Body of pancreas (tissue), 4 donors: ENCODE results near the gene CACYBP. TPM values are rescaled to one million over a fixed set of nuclear protein-coding genes. Genes with fewer than 3 reads are reported as not detected.
A peak's percentile ranks its signal among the peaks of the same experiment; 100 is the strongest.

Source experiments
- ATAC-seq: fragments of 150-250 bp; one replicate; pipeline ENCODE4 v1.9.1; 2016
- DNase-seq, 4 donors: peaks; one replicate each; pipeline ENCODE4 v3.0.0-alpha.2; 2019
- H3K27ac ChIP-seq, 4 donors: fragments of 200-600 bp; sonication (generic); 1 replicate in 3 of 4; 2 replicates in 1 of 4; pipeline versions ENCODE4 v1.5.1 to v1.6.1; 2016 to 2019; ENCODE audit warnings: mild to moderate bottlenecking in 1 of 4, mixed read lengths in 1 of 4, moderate library complexity in 1 of 4
- H3K27me3 ChIP-seq, 2 donors: fragments of 200-600 bp; sonication (generic); one replicate each; pipeline ENCODE4 v1.6.0; 2016; ENCODE audit warnings: mild to moderate bottlenecking in 1 of 2
- H3K36me3 ChIP-seq, 2 donors: fragments of 200-600 bp; sonication (generic); replicated peaks in 1 of 2; 2 replicates each; pipeline ENCODE4 v1.5.1; 2016; ENCODE audit warnings: low read depth in 2 of 2; ENCODE audit not compliant: insufficient read depth in 1 of 2
- H3K4me1 ChIP-seq: fragments of 200-600 bp; sonication (generic); one replicate; pipeline ENCODE4 v1.6.0; 2016
- H3K4me3 ChIP-seq, 2 donors: fragments of 200-600 bp; sonication (generic); 1 replicate in 1 of 2; 2 replicates in 1 of 2; pipeline ENCODE4 v1.5.1; 2016 to 2019
- H3K9me3 ChIP-seq, 3 donors: fragments of 200-600 bp; sonication (generic); 1 replicate in 2 of 3; 2 replicates in 1 of 3; pipeline ENCODE4 v1.5.1; 2016
- POLR2A ChIP-seq, 3 donors: fragments of 450-650 bp; IDR thresholded peaks; one replicate each; pipeline ENCODE4 v1.6.1; 2016; ENCODE audit warnings: antibody characterized with exemption in 3 of 3, mild to moderate bottlenecking in 2 of 3
- WGBS, 2 donors: methylation state at CpG; one replicate each; pipeline ENCODE4 v1.1.5; 2017; 5-methylcytosine and 5-hydroxymethylcytosine counted together
- intact Hi-C: fragments of 100-400 bp; cut with DNase I; formaldehyde crosslinking; loops from one replicate; pipeline ENCODE4 v1.15.1; 2023
- total RNA-seq, 2 donors: library from RNA; depleted of rRNA; stranded (reverse); fragments of >200 nt; gene quantifications; one replicate each; pipeline ENCODE4 v1.1.0, GENCODE V29; 2016
- TF ChIP-seq, protein P1 (sequence below), 7 experiments: fragments of 450-650 bp in 4 of 7; fragments of 200-600 bp in 3 of 7; sonication (generic) in 3 of 7; IDR thresholded peaks; one replicate each; pipeline ENCODE4 v1.5.1; 2016 to 2019; ENCODE audit warnings: antibody characterized with exemption in 7 of 7

CACYBP gene
- total RNA-seq, 2 donors from 2014 or later: 43.5 to 86.9 TPM

DNA sequence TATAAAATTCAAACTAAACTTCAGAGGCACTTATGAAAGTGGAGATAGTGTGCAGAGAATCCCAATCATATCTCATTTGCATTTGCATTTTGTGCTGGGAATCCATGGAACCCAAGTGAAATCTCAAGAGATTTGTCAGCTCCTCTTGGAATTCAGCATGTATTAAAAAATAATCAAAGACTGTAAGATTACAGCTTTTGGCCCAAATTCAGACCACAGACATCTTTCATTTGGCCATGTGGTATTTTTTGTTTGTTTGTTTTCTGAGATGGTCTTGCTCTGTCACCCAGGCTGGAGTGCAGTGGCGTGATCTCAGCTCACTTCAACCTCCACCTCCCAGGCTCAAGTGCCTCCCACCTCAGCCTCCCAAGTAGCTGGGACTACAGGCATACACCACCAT is 3.8 kb upstream of the CACYBP start:
- no peak overlapping the region for H3K27ac ChIP-seq
- no peaks in the 10 kb centered on the region for H3K9me3 ChIP-seq
- H3K27me3 ChIP-seq: no peaks in the 10 kb centered on the region
- DNase-seq (no peak), ATAC-seq (no peak)
- TF ChIP-seq, protein P1, sequence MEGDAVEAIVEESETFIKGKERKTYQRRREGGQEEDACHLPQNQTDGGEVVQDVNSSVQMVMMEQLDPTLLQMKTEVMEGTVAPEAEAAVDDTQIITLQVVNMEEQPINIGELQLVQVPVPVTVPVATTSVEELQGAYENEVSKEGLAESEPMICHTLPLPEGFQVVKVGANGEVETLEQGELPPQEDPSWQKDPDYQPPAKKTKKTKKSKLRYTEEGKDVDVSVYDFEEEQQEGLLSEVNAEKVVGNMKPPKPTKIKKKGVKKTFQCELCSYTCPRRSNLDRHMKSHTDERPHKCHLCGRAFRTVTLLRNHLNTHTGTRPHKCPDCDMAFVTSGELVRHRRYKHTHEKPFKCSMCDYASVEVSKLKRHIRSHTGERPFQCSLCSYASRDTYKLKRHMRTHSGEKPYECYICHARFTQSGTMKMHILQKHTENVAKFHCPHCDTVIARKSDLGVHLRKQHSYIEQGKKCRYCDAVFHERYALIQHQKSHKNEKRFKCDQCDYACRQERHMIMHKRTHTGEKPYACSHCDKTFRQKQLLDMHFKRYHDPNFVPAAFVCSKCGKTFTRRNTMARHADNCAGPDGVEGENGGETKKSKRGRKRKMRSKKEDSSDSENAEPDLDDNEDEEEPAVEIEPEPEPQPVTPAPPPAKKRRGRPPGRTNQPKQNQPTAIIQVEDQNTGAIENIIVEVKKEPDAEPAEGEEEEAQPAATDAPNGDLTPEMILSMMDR (IDR thresholded peaks at IDR 0.05): no peak
- TF ChIP-seq POLR2A (IDR thresholded peaks at IDR 0.05): no peak
- H3K36me3 ChIP-seq: peaks cover 0 to 2% of the 10 kb centered on the region in 2 donors
- no peak overlapping the region for H3K4me3 ChIP-seq
- peaks cover 15% of the 10 kb centered on the region for H3K4me1 ChIP-seq
- 88 to 100% methylated on average over 1 of the region's 1 CpG for WGBS, 2 donors
- intact Hi-C loops: no loop called here

DNA sequence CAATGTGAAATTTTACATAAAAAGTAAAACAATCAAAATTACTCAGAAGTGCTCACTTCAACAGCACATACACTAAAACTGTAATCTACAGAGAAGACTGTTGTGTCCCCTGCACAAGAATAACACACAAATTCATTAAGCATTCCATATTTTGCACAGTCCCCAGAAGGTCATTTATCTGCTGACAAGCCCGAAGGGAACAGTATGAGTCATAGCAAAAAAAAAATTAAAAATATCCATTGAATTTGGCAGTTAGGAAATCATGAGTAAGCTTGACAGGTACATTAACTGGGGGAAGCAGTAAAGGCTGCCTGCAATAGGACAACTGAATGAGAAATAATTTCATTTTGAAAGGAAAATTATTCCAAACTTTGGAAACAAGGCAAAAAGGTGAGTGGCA is 3.3 kb upstream of the CACYBP start:
- 0 to 3% methylated on average over 1 of the region's 1 CpG for WGBS, 2 donors
- DNase-seq (no peak), ATAC-seq (no peak)
- no peaks in the 10 kb centered on the region for H3K9me3 ChIP-seq
- no peak for TF ChIP-seq POLR2A (IDR thresholded peaks at IDR 0.05)
- TF ChIP-seq, protein P1 (IDR thresholded peaks at IDR 0.05): no peak
- intact Hi-C loops: no loop called here
- no peak overlapping the region for H3K4me3 ChIP-seq
- peaks cover 0 to 2% of the 10 kb centered on the region in 2 donors for H3K36me3 ChIP-seq
- no peaks in the 10 kb centered on the region for H3K27me3 ChIP-seq
- peaks cover 20% of the 10 kb centered on the region for H3K4me1 ChIP-seq
- H3K27ac ChIP-seq: no peak overlapping the region

DNA sequence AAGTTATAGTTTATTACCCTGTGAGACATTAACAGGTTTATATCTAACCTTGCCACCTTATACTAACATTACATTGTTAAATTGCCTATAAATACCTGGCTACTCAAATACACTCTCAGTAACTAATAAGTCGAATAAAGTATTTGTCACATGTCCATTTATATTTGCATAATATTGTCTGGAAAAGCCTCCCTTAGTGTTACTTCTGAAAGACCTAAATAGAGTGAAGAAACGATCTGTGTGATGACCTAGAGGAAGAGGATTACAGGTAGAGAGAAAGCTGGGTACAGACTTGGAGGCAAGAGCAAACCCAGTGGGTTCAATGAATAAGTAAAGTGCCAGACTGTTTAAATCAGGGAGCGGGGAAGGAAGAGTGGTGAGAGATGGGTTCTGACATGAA is 2.7 kb upstream of the CACYBP start:
- 60 to 71% methylated on average over 3 of the region's 3 CpGs for WGBS, 2 donors
- peaks cover 25% of the 10 kb centered on the region for H3K4me1 ChIP-seq
- no peaks in the 10 kb centered on the region for H3K27me3 ChIP-seq
- peaks cover 0 to 2% of the 10 kb centered on the region in 2 donors for H3K36me3 ChIP-seq
- DNase-seq: no peak
- no peak overlapping the region for H3K27ac ChIP-seq
- TF ChIP-seq, protein P1 (IDR thresholded peaks at IDR 0.05): no peak
- no peak for TF ChIP-seq POLR2A (IDR thresholded peaks at IDR 0.05)
- H3K4me3 ChIP-seq: no peak overlapping the region
- no peaks in the 10 kb centered on the region for H3K9me3 ChIP-seq
- intact Hi-C loops: no loop called here
- no peak for ATAC-seq

DNA sequence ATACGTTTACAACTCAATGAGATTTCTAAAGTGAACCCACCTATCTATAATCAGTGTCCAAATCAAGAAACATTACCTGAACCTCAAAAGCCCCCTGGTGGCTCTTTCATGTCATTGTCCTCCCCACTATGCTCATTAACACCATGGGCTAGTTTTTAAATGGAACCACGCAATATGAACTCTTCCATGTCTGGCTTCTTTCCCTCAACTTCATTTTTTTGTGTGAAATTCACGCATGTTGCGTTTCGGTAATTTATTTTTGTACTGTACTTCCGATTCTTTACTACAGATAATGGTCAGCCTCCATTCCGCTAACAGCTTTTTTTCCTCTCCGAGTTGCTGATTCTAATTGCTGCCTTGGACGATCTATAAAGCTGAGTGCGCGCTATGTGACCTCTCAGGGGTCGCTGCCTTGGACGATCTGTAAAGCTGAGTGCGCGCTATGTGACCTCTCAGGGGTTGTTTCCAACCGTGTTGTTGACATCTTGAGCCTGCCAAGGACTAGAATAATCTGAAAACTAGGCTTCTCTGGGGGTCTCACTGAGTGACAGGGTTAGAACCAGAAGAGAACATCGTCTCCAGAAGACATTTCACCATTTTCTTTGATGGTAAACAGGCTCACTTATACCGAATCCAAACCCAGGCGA is 1.1 kb upstream of the CACYBP start:
- 7 to 8% methylated on average over 19 of the region's 19 CpGs for whole genome bisulfite sequencing, 2 donors
- Histone ChIP-seq H3K27me3 (no peaks in the 10 kb centered on the region), H3K9me3 (no peaks in the 10 kb centered on the region), H3K36me3 (peaks cover 0 to 2% of the 10 kb centered on the region in 2 donors), H3K4me1 (peaks cover 38% of the 10 kb centered on the region), H3K27ac (peak overlapping the region; percentile 96 to 99 (median 96)), H3K4me3 (peak overlapping the region in 1 of 2 donors; percentile 26)
- ATAC-seq (peak; percentile 17), DNase-seq (peak; percentile 38 to 67 (median 56))
- TF ChIP-seq POLR2A (IDR thresholded peaks at IDR 0.05): no peak
- TF ChIP-seq, protein P1 (IDR thresholded peaks at IDR 0.05): peak; percentile 59 to 93 (median 84)
- intact Hi-C loops: no loop called here
